TTC549 (cell line): Measurements from ENCODE around the gene ALG1L2.
"Not testable (repeated sequence)": the region's sequence is repeated elsewhere in the genome, so short reads cannot be mapped to it uniquely, and the experiment has no call there.

Source experiments
- FAIRE-seq: peaks from 2 replicates; lab custom pipeline; 2012; peaks lifted over from hg19 to GRCh38; lab: Jason Lieb, UNC

The ALG1L2 gene

GRCh38 chr3:130125406-130125805 lies 43.8 kb downstream of the ALG1L2 start:
- not testable (repeated sequence) for FAIRE-seq

DNA sequence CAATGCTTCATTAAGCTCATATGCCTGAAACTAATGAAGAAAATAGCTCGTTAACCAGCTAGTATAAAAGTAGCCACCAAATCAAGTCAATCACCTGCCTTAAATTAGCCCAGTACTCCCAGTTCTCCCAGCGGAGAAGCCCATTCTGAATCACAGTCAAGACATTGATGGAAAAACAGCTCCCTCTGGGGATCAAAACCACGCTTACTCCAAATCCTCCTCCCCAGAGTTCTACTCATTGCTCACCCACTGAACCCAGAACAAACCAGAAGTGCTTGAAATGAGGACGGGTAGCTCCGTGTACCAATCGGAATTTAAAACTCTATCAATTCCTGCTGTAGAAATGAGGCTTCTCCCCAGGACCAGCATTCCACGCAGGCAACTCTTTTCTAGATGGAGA lies 54.7 kb downstream of the ALG1L2 start:
- FAIRE-seq, result not testable (repeated sequence)

GRCh38 chr3:130137685-130138084 lies 56.1 kb downstream of the ALG1L2 start:
- not testable (repeated sequence) for FAIRE-seq

GRCh38 chr3:130138992-130139391 lies 57.4 kb downstream of the ALG1L2 start:
- FAIRE-seq, result not testable (repeated sequence)

DNA sequence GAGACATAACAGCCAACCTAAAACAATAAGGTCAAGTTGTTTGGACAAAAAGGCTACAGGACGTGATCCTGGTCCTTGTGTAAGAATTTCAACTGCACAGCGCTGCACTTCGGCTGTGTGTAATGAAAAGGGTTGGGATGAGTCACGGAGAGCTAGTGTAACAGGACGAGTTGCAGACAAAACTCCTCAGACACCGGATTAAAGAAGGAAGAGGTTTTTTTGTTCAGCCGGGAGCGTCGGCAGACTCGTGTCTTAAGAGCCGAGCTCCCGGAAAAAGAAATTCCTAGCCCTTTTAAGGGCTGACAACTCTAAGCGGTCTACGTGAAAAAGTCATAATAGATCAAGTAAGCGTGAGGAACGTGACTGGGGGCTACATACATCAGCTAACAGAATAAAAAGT lies 59.1 kb downstream of the ALG1L2 start:
- FAIRE-seq, result not testable (repeated sequence)

DNA sequence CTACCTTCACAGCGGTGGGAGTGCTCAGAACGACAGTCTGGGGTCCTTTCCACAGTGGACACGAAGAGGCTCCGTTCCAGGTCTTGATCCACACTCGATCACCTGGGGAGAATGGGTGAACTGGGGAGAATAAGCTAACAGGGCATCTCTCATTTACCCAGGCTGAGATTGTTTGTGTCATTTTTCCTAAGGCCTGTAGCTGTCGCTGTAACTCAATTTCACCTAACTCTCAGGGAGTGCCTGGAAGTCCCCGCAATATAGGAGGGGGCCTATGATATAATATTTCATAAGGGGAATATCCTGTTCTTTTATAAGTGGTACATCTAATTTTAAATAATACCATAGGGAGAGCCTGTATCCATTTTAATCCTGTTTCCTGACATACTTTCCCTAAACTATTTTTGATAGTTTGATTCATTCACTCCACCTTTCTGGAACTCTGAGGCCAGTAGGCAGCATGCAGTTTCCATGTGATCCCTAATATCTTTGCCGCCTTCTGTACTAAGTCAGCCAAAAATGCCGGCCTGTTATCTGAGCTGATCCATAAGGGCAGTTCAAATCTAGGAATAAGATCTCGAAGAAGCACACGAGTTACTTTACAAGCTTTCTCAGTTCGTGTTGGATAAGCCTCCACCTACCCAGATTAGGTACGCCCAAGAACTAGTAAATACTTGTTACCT lies 62.2 kb downstream of the ALG1L2 start:
- not testable (repeated sequence) for FAIRE-seq

DNA sequence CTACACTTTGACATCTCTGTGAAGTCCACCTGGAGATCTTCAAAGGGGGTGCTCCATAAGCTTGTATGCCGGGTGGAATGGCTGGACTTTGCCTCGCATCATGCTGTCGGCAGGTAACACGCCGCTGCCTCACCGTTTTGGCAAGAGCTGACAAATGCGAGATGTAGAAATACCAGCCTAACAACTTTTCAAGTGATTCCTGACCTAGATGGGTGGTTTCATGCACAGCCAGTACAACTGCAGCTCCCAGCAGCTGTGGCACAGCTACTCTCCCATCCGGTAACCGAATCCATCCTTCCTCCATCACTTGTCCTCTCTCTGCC lies 62.7 kb downstream of the ALG1L2 start:
- not testable (repeated sequence) for FAIRE-seq

DNA sequence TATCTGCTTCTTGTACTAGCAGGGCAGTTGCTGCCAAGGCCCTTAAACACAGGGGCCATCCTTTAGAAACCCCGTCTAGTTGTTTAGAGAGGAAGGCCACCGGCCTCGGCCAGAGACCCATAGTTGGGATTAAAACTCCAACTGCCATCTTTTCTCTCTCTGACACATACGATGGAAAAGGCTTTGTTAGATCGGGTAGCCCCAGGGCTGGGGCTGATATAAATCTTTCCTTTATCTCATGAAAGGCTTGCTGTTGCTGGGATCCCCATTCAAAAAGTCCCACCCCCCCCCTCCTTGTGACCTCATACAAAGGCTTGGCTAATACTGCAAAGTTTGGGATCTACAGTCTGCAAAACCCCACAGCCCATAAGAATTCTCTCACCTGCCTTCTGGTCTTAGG lies 63.8 kb downstream of the ALG1L2 start:
- FAIRE-seq, result not testable (repeated sequence)

DNA sequence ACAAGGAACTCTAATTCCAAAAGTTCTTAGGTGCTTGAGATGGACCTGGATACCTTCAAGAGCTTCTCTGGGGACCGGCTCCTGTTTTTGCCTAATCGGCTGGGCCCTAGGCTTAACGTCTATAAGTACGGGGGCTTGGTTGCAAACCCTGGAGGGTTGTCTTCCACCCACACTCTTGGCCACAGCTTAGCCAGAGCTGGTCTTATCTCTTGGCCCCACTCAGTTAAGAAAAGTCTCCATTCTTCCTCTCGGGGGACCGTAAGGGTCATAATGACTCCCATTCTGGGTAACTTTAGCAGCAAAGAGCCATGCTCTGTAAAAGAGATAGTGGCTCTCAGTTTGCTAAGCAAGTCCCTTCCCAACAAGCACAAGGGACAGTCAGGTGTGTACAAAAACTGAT lies 64.8 kb downstream of the ALG1L2 start:
- FAIRE-seq, result not testable (repeated sequence)
